AG04450 (cell line): Measurements from ENCODE around the gene PER2. TPM values are rescaled to one million over a fixed set of nuclear protein-coding genes. Genes with fewer than 3 reads are reported as not detected.
A peak's percentile ranks its signal among the peaks of the same experiment; 100 is the strongest.

Experiments used
- CTCF ChIA-PET: fragments of 300-600, 350-600 bp; formaldehyde crosslinking; extraction: SDS; loops from one replicate; lab custom pipeline; 2022; ENCODE audit warnings: antibody characterized with exemption, inconsistent platforms; lab: Charles Lee
- POLR2A ChIA-PET: fragments of 350-600 bp; formaldehyde crosslinking; extraction: SDS; loops from one replicate; lab custom pipeline; 2021; ENCODE audit warnings: antibody characterized with exemption, inconsistent platforms; lab: Yijun Ruan, JAX
- DNase-seq: peaks from one replicate; pipeline ENCODE4 v3.0.0-alpha.2; 2011; ENCODE audit warnings: low read depth, low spot score
- H3K27ac ChIP-seq: one replicate; pipeline ENCODE4 v1.5.1; 2012; ENCODE audit warnings: low read depth, low read length, control low read depth
- H3K27me3 ChIP-seq: one replicate; pipeline ENCODE4 v1.6.0; 2012; ENCODE audit warnings: low read length; ENCODE audit not compliant: control insufficient read depth, insufficient read depth
- H3K4me3 ChIP-seq: 2 replicates; pipeline ENCODE4 v1.5.1; 2011; ENCODE audit warnings: mild to moderate bottlenecking, low read depth, low read length, control low read depth
- H3K9me3 ChIP-seq: 2 replicates; pipeline ENCODE4 v1.5.1; 2012; ENCODE audit warnings: low read length; ENCODE audit not compliant: control insufficient read depth, insufficient read depth
- CTCF ChIP-seq: IDR thresholded peaks from 2 replicates; pipeline ENCODE4 v1.5.1; 2011; ENCODE audit warnings: low read depth, low read length, control low read depth, inconsistent platforms
- polyA plus RNA-seq: library from polyadenylated mRNA; depleted of rRNA; stranded (reverse); fragments of >200 nt; gene quantifications from 2 replicates; pipeline ENCODE4 v1.2.3, GENCODE V29; 2011

The PER2 gene
- polyA plus RNA-seq, 1 experiment: 1.9 TPM

GRCh38 chr2:238308177-238308576 lies 19.8 kb upstream of the PER2 start:
- peak; percentile 29 for TF ChIP-seq CTCF
- Histone ChIP-seq H3K27ac (no peak overlapping the region), H3K27me3 (peaks cover 16% of the 10 kb centered on the region), H3K9me3 (no peaks in the 10 kb centered on the region), H3K4me3 (no peak overlapping the region)
- no peak for DNase-seq
- CTCF ChIA-PET: no interaction called here
- POLR2A ChIA-PET: no interaction called here

DNA sequence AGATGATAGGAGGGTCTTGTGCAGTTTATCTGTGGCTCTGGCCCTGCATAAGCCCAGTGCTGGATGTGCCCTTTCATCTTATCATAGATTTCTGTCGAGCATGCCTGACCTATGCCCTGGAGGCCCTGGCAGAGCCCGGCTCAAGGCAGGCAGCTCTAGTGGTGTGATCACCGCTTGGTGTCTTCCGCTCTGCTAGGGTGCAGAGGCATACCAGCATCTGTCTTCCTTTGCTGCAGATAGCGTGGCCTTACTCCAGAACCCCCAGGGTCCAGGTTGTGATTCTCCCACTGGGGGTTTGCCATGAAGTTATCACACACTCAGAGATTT lies 18.2 kb upstream of the PER2 start:
- DNase-seq: no peak
- no peak overlapping the region for H3K27ac ChIP-seq
- no peak overlapping the region for H3K4me3 ChIP-seq
- H3K9me3 ChIP-seq: no peaks in the 10 kb centered on the region
- POLR2A ChIA-PET: no interaction called here
- CTCF ChIA-PET: interaction anchor here (0.7 kb wide), 1 partner anchor 871 kb away, joined by 3 read pairs; no protein-coding TSS in a partner anchor
- no peak for TF ChIP-seq CTCF
- H3K27me3 ChIP-seq: peaks cover 20% of the 10 kb centered on the region

DNA sequence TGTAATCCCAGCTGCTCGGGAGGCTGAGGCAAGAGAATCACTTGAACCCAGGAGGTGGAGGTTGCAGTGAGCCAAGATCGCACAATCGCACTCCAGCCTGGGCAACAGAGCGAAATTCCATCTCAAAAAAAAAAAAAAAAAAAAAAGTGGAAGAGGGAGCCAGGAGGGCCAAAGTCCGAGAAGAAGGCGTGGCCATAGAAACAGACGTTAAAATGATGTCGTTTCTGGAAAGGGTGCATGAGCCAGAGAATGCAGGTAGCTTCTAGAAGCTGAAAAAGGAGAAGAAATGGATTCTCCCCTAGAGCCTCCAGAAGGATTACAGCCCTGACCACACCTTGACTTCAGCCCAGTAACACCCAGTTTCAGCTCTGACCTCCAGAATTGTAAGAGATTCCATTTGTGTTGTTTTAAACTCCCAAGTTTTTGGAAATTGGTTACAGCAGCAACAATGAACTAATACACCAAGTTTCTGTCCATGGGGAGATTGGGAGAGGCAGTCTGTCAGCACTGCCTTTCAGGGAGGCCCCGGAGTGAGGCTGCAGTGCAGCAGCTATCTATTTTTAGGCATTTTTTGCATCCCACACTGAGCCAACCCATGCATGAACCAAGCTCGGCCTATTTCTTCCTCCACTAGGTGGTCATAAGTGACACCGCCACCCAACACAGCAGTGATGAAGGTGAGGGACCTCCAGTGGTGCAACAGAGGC lies 17.7 kb upstream of the PER2 start:
- no peak for DNase-seq
- TF ChIP-seq CTCF: no peak
- ChIA-PET POLR2A (no interaction called here), CTCF (interaction anchor here (0.6 to 0.7 kb wide), 2 partner anchors 35 to 871 kb away, joined by 3 to 6 read pairs; no protein-coding TSS in a partner anchor)
- Histone ChIP-seq H3K27me3 (peaks cover 17% of the 10 kb centered on the region), H3K4me3 (no peak overlapping the region), H3K9me3 (no peaks in the 10 kb centered on the region), H3K27ac (no peak overlapping the region)

- ChIA-PET POLR2A (no interaction called here), CTCF (interaction anchor here (0.6 to 1.0 kb wide), 2 partner anchors 15 to 36 kb away, joined by 4 to 6 read pairs; no protein-coding TSS in a partner anchor)
- no peak overlapping the region for H3K4me3 ChIP-seq
- TF ChIP-seq CTCF: peak; percentile 37
- peaks cover 21% of the 10 kb centered on the region for H3K27me3 ChIP-seq
- no peaks in the 10 kb centered on the region for H3K9me3 ChIP-seq
- DNase-seq: no peak
- no peak overlapping the region for H3K27ac ChIP-seq
Measured at GRCh38 chr2:238305092-238305862, 16.9 kb upstream of the PER2 start.

- Histone ChIP-seq H3K4me3 (no peak overlapping the region), H3K9me3 (no peaks in the 10 kb centered on the region), H3K27me3 (peaks cover 25% of the 10 kb centered on the region), H3K27ac (no peak overlapping the region)
- no peak for DNase-seq
- ChIA-PET CTCF (no interaction called here), POLR2A (no interaction called here)
- TF ChIP-seq CTCF: no peak
Measured at GRCh38 chr2:238304116-238304515, 15.7 kb upstream of the PER2 start.
